GM12875 (cell line): ENCODE measurements around the gene ATP6V1F.

Experiments used
- H3K4me3 ChIP-seq: one replicate; pipeline ENCODE4 v1.5.1; 2011; ENCODE audit warnings: low read depth, low read length, control low read depth
- TF ChIP-seq, protein P1 (sequence below): IDR thresholded peaks from 2 replicates; pipeline ENCODE4 v1.5.1; 2011; ENCODE audit warnings: low read depth, mild to moderate bottlenecking, control low read depth, inconsistent platforms, low read length, moderate library complexity, borderline replicate concordance; ENCODE audit not compliant: insufficient read depth

Gene ATP6V1F, protein sequence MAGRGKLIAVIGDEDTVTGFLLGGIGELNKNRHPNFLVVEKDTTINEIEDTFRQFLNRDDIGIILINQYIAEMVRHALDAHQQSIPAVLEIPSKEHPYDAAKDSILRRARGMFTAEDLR

DNA sequence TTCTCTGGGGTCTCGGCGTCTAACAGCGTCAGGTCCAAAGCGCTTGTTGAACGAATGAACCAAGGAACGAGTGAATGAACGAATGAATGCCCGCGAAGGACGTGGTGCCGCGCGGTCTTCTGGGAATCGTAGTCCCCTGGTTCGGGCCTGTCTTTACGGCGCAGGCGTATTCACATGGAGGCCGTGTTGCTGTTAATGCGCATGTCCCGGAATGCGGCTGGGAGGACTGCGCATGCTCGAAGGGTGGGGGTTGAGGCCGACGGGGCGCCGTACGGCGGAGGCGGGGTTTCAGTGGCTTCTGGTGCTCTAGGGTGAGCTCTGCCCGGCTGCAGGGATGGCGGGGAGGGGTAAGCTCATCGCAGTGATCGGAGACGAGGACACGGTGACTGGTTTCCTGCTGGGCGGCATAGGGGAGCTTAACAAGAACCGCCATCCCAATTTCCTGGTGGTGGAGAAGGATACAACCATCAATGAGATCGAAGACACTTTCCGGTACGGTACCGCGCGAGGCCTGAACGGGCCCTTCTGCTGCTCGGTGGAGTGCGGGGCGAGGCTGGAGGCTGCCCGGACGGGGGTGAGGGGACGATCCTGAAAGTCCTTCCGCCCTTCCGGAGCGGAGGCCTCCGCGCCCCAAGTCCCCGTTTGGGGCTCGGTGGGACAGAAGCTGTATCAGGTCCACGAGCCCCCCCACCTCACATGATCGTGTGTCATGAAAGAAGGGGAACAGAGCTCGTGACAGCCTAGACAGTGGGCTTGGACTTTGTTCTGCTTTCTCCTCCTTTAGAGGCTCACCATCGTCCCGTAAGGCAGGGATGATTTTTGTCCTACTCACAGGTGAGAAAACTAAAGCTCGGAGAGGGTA lies at the start of gene ATP6V1F:
Gene ATP6V1F (plus strand): TSS at position 286 of the 862 bp plus-strand sequence. CDS start 49 bp downstream, at position 335.
- TF ChIP-seq, protein P1, sequence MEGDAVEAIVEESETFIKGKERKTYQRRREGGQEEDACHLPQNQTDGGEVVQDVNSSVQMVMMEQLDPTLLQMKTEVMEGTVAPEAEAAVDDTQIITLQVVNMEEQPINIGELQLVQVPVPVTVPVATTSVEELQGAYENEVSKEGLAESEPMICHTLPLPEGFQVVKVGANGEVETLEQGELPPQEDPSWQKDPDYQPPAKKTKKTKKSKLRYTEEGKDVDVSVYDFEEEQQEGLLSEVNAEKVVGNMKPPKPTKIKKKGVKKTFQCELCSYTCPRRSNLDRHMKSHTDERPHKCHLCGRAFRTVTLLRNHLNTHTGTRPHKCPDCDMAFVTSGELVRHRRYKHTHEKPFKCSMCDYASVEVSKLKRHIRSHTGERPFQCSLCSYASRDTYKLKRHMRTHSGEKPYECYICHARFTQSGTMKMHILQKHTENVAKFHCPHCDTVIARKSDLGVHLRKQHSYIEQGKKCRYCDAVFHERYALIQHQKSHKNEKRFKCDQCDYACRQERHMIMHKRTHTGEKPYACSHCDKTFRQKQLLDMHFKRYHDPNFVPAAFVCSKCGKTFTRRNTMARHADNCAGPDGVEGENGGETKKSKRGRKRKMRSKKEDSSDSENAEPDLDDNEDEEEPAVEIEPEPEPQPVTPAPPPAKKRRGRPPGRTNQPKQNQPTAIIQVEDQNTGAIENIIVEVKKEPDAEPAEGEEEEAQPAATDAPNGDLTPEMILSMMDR: no peak
- H3K4me3 ChIP-seq: peak within 1 kb of the TSS; percentile 84

DNA sequence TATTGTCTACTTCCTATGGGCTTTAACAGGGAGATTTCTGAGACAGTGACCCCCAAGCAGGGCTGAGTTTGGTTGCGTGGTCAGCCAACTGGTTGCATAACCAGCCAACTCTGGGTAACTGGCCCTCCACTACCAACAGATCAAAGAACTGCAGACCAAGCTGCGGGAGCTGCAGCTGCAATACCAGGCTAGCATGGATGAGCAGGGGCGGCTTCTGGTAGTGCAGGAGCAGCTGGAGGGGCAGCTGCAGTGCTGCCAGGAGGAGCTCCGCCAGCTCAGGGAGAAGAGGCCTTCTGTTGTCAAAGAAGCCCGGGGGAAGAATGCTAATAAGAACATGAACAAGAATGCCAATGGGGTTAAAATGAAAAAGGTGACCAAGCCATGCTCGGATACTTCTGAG lies 48.2 kb upstream of the ATP6V1F start:
- TF ChIP-seq, protein P1: no peak

DNA sequence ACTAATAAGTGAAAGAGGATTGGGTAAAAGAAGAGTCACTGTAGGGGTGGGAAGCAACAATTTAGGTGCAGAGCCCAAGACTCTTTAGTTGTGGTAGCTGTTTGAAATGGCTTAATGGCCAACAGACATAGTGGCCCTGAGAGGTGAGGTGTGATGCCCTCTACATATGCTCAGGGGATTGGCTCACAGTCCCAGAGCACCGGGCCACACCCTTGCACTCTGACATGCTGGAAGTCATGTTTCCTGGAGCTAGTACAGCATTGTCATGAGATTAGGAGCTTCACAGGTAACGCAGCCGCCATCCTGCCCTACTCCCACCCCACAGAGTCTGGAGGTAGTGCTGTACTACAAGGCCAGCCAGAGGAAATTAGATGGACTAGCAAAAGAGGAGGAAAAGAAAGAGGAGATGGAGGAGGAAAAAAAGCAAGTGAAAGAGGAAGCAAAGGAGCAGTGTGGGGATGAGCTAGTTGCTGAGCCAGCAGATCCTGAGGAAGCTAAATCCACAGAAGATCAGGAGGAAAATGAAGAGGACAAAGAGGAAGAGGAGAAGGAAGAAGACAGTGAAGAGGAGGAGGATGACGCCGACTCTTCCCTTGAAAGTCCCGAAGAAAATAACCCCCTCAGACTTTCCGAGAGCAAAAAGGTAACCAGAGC lies 47.2 kb upstream of the ATP6V1F start:
- TF ChIP-seq, protein P1: no peak
- no peak overlapping the region for H3K4me3 ChIP-seq

More for the DNA sequence above, 48.2 kb upstream of the ATP6V1F start:
- no peak overlapping the region for H3K4me3 ChIP-seq

DNA sequence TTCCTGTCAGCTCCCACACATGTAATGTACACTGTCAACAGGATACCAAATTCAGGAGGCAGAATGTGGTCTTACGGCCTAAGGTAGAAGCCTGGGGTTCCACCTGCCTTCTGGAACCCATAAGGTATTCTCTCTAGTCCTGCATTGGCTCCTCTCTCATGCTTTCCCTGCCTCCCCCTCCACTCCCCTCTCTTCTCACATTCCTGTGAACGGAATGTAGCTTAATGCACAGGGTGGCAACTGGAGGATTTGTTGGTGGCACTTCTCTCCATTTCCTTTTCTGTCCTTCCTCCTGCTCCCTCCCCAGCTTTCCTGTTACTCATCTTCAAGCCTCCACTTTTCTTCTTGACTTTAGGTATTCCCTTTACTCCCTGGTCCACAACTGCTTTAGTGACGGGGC lies 44.0 kb upstream of the ATP6V1F start:
- TF ChIP-seq, protein P1: no peak
- no peak overlapping the region for H3K4me3 ChIP-seq

DNA sequence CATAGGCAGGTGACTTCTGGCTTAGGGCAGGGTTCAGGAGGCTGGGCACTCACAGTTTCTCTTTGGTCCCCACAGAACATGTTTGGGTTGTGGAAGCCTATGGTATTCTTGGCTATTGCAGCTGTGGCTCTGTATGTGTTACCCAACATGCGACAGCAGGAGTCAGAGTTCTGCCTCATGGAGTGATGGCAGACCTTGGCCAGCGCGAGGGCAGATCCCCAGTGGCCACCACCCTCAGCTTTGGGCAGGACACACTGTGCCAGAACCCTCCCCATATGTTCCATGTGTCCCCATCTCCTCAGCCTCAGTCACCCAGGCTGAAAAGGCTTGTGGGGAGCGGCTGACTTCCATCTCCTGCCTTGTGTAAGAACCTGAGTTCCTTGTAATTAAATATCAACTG lies 40.9 kb upstream of the ATP6V1F start:
- H3K4me3 ChIP-seq: no peak overlapping the region
- TF ChIP-seq, protein P1: no peak

DNA sequence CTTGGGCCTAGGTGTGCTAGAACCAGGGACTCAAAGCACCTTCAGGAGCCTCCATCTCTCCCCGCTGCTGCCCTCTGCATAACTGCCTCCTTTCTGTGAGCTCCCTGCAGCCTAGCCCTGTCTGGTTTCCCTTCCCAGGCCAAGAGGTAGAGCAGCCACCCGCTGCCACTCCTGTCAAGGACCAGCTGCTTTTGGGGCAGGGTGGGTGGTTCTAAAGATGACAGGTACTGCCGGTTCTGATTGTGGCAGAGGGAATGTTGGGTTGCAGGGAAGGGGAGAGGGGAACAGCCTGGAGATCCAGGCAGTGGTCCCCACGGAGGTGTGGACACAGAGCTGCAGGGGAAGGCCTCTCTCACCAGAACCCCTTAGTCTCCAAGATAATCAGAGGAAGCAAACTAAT lies 36.1 kb upstream of the ATP6V1F start:
- TF ChIP-seq, protein P1: no peak
- H3K4me3 ChIP-seq: no peak overlapping the region
